ENCODE data around the gene LRRC23.
"Not testable (repeated sequence)": the region's sequence is repeated elsewhere in the genome, so short reads cannot be mapped to it uniquely, and the experiment has no call there.

Gene LRRC23, protein sequence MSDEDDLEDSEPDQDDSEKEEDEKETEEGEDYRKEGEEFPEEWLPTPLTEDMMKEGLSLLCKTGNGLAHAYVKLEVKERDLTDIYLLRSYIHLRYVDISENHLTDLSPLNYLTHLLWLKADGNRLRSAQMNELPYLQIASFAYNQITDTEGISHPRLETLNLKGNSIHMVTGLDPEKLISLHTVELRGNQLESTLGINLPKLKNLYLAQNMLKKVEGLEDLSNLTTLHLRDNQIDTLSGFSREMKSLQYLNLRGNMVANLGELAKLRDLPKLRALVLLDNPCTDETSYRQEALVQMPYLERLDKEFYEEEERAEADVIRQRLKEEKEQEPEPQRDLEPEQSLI

DNA sequence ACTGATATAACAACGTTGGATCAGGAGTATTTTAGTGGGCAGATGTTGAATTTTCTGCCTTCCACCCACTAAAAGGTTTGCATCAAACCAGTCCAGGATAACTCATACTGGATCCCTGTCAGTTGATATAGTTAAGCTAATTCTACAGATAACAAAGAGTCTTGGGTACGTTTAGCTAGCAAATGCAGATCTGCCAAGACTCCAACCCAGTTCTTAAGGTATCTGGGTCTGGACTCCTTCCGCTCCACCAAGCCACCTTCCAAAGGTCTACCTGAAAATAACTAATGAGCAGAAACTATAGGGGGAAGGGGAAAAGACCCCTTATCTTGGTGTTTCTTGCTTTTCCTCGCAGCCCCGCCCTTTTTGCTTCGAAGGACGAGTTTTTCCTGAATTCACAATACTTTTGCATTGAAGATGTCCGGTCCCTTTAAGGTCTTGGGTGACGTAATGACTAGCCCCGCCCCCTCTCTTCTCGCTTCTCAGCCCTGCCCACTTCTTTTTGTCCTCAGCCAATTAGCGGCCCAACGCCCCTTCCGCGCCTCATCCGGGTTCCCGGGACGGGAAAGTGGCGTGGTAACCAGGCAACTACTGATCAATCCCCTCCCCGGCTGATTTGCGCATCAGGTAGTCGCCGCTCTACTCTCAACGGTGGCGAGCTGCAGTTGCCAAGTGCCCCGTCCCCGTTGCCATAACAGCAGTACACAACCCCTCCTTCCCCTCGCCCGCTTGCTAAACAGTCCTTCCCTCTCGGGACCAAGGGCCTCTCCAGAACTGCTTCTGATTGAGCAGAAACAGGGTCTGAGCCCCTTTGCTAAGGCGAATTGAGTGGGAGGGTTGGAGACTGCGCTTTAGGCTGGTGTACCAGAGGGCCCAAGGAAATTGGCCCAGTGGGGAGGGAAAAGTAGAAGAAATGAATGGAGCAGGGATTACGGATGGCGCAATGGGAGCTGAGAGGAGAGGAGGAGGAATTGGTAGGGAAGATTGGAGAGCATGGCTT is at the start of gene LRRC23:
LRRC23 (plus strand) TSS at position 543 of the 997 bp plus-strand sequence. CDS start 812 bp downstream, outside the sequence.
- DNase-seq, result peak; percentile 96

DNA sequence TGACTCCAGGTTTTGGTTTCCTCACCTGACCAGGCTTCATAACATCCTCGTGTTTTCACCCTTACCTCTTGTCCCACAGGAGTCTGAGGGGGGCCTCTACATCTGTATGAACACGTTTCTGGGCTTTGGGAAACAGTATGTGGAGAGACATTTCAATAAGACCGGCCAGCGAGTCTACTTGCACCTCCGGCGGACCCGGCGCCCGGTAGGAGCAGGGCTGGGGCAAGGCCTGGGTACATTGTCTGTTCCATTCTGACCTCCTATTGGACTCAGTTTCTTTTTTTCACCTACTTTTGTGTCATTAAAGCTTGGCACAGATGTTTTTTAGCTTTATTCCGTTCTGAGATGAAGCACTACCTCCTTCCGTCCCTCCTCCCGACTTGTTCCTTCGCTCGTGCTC is 49.3 kb upstream of the LRRC23 start:
- DNase-seq, result no peak

DNA sequence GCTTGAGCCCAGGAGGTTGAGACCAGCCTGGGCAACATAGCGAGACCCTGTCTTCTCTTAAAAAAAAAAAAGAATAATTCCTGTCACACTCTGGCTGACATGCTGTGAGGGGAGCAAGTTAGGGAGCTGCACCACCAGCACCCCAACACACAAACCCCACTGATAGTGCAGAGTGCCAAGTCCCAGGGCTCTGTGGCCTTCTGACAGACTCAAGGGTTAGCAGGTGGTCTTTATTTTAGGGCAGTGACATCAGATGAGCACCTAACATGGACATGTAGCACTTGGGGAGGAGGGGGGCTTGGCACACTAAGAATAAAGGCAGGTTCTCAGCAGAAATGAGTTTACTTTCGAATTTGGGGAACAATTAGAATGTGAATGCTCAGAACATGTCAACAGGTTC is 45.8 kb upstream of the LRRC23 start:
- no peak for DNase-seq

DNA sequence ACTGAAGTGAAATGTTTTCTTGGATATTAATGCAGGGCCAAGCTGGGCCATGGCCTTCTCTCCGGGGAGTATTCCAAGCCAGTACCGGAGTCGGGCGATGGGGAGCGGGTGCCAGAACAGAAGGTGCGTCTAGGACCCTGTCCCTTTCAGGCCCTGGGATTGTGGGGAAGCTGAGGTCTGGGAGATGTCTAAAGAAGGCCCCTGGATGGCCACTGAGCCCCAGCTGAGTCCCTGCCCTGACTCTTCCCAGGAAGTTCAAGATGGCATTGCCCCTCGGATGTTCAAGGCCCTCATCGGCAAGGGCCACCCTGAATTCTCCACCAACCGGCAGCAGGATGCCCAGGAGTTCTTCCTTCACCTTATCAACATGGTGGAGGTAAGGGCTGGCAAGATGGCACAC is 44.5 kb upstream of the LRRC23 start:
- DNase-seq, result no peak

DNA sequence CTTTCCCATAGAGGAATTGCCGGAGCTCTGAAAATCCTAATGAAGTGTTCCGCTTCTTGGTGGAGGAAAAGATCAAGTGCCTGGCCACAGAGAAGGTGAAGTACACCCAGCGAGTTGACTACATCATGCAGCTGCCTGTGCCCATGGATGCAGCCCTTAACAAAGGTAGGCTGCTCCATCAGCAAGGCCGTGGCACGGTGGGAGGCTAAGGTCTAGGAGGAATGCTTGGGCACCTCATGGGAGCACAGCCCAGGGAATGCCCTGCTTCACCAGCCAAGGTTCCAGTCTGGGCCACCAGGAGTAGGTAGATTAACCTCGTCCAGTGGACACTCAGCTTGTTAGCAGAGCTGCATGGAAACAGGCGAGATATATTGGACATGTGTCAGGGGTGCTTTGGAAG is 43.7 kb upstream of the LRRC23 start:
- DNase-seq, result no peak

DNA sequence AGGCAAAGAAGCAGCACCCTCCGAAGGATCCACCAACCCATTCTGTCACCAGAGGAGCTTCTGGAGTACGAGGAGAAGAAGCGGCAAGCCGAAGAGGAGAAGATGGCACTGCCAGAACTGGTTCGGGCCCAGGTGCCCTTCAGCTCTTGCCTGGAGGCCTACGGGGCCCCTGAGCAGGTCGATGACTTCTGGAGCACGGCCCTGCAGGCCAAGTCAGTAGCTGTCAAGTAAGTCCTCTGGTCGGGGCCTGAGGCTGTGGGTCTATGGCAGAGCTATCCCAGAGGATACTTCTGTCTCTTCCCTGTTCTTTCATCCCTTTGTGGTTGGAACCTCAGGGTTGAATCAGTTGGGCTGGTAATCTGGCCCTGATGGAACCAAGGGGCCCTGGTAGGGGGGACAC is 43.2 kb upstream of the LRRC23 start:
- no peak for DNase-seq

DNA sequence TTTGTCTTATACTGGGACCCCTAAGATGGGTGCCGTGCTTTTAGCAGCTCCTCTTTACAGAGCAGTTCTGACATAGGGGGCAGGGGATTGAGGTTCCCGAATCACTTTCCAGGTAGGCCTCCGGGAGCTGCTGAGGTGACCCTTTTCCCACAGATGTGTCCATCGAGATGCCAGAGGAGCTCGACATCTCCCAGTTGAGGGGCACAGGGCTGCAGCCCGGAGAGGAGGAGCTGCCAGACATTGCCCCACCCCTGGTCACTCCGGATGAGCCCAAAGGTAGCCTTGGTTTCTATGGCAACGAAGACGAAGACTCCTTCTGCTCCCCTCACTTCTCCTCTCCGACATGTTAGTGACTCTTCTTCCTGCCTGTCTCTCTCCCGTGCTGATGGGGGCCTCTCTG is 41.6 kb upstream of the LRRC23 start:
- no peak for DNase-seq

DNA sequence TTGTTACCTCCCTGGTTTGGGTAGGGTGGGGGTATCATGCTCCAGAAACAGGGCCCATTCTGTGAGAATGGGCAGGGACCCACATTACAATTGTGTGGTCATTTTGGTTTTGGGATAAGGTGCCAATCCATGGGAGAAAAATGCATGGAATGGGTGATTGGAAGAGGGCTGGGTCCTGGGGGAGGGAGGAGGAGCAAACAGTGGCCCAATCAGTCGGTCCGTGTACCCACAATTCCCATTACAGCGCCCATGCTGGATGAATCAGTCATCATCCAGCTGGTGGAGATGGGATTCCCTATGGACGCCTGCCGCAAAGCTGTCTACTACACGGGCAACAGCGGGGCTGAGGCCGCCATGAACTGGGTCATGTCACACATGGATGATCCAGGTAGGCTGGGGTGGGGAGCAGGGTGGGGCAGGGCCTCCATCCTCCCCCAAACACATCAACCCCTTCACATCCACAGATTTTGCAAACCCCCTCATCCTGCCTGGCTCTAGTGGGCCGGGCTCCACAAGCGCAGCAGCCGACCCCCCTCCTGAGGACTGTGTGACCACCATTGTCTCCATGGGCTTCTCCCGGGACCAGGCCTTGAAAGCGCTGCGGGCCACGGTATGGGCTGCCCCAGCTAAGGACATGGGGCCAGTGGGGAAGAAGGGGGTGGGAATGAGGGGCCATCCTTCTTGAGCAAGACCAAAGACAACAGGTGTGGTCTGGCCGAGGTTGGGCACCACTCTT is 40.9 kb upstream of the LRRC23 start:
- DNase-seq, result no peak

DNA sequence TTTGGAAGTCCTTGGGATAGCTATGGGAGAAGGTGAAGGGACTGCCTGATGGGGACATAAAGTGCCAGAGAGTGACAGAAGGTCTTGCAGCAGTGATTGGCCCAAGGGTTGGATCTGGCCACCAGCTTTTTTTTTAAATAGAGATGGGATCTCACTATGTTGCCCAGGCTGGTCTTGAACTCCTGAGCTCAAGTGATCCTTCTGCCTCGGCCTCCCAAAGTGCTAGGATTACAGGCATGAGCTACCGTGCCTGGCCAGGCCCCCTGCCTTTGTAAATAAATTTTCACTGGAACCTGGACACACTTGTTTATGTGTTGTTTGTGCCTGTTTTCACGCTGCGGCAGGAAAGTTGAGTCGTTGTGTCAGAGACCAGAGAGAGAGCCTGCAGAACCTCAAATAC is 39.3 kb upstream of the LRRC23 start:
- DNase-seq, result not testable (repeated sequence)

DNA sequence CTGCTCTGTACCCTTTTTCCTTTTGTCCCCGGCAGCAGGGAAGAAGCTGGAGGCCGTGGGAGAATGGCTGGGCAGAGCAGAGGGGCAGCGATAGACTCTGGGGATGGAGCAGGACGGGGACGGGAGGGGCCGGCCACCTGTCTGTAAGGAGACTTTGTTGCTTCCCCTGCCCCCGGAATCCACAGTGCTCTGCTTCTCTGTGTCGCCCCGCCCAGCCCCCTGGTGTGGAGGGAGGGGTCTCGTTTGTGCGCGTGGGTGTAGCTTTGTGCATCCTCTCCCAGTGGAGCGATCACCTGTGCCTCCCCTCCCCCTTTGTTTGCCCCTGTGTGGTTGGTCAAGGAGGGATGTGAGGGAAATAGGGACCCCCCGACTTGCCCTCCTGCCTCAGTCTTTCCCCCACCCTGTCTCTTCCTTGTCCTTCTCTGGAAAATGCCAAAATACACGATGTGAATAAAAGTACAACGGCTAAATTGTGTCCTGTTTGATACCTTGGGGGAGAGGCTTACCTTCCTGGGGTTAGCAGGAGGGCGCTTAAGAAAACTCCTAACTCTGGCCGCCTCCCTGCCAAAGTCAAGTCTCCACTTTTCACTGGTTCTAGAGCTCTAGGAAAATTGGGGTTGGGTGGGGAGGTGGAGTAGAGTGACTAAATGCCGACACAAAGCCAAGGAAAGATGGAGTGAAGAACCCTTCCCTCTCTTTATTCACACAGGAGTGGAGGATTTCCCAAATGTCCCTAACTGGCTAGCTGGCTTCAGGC is 38.3 kb upstream of the LRRC23 start:
- no peak for DNase-seq

DNA sequence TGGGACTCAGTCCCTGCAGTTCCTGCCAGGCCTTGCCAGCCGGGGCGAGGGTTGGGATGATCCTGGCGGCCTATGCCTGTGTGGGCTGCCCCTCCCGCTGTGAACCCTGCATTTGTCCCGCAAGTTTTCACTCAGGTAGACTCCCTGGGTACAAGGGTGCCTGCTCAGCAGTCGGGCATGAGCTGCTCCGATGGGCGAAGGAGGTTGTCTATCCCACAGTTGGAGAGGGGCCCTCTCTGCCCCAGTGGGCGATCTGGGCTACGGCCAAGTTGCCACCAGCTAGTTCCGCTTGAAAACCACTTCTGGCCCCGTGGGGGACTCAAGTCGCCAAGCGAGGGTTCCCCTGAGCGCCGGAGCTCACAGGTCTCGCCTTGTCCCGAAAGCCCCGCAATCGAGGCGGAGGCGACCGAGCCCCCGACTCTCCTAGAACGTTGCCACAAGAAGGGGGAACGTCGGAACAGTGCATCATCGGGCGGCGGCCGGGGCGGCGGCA is 37.7 kb upstream of the LRRC23 start:
- DNase-seq, result no peak

DNA sequence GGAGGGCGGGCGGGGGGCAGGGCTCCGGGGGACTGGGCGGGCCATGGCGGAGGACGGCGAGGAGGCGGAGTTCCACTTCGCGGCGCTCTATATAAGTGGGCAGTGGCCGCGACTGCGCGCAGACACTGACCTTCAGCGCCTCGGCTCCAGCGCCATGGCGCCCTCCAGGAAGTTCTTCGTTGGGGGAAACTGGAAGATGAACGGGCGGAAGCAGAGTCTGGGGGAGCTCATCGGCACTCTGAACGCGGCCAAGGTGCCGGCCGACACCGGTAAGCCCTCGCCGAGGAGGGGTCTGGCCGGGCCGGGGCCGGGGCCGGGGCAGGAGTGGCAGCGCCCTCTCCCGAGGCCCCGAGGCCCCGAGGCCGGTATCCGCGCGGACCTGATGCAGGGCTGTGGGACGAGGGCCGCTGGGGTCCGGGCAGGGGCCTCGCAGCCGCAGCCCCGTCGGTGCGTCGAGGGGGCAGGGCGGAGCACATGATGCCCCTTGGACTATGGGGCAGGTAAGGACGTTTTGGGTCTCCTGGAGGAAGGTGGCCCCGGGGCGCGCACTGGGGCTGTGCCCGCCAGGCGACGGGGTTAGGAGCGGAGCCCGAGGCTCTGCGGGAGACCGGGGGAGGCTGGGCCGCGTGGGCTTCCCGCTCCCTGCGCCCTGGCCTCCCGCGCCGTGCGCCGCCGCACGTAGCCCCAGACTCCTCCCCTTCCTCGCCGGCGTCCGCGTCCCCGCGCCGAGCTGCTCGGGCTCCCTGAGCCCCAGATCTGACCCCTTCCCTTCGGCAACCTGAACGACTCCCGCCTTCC is 37.0 kb upstream of the LRRC23 start, which contains the start of gene TPI1:
TPI1 (plus strand) TSS at position 119 of the 798 bp plus-strand sequence; CDS start at position 155, 36 bp downstream.
- no peak for DNase-seq

DNA sequence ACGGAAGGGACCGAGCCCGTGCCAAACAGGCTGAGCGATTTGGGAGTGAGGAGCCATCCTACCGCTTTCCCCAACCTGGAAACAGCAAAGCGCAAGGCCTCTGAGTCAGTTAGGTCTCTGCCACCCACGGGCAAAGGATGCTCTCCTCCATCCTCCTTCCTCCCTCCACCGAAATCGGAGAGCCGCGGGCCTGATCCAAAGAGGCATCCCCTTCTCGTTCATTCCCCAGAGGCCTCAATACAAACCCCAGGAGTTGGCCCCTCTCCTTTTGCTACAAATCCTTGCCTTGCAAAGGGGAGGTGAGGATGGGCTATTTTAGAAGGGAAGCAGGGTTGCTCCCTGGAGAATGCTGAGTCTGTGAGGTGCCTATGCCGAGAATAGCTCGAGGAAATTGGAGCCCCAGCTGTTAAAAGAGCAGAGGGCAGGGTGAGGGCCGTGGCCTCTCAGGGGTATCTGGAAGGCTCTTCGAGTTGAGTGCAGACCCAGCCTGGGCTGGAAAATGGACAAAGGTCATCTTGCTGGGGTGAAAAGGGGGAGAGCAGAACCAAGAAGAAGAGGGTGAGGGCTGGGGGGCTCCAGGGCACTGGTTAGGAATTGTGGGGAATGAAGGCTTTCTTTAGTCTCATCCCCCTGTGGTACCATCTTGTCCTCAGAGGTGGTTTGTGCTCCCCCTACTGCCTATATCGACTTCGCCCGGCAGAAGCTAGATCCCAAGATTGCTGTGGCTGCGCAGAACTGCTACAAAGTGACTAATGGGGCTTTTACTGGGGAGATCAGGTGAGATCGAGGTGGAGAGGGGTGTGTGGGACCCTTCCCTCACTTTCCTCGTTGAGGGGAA is 36.2 kb upstream of the LRRC23 start:
- no peak for DNase-seq

DNA sequence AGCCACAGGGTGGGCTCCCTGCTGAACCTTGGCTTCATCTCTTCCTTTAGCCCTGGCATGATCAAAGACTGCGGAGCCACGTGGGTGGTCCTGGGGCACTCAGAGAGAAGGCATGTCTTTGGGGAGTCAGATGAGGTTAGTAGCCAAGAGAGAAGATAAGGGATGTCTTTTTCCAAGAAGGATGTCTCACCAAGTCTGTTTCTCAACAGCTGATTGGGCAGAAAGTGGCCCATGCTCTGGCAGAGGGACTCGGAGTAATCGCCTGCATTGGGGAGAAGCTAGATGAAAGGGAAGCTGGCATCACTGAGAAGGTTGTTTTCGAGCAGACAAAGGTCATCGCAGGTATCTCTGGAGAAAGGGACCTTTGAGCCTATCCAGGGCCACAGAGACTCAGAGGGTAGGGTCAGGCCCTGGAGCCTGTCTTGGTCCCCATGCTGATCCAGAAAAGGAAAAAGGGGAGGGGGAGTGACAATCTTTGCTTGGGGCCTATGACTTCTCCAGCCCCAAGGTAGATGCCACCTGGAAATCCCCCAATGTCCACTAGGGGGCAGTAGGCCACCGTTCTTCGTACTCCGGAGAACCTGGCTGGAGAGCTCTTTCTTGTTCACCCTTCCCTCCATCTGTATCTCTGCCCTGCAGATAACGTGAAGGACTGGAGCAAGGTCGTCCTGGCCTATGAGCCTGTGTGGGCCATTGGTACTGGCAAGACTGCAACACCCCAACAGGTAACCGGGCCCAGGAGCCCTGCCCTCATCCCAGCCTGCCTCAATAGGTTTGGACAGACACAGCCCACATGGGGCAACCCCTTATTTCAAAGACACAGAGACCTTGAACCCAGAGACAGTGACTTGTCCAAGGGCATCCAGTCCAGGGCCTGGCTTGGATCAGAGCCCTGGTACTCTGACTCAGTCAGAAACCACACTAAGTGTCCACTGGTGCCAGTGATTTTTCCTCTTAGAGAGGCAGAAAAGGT is 35.3 kb upstream of the LRRC23 start:
- peak; percentile 51 for DNase-seq

DNA sequence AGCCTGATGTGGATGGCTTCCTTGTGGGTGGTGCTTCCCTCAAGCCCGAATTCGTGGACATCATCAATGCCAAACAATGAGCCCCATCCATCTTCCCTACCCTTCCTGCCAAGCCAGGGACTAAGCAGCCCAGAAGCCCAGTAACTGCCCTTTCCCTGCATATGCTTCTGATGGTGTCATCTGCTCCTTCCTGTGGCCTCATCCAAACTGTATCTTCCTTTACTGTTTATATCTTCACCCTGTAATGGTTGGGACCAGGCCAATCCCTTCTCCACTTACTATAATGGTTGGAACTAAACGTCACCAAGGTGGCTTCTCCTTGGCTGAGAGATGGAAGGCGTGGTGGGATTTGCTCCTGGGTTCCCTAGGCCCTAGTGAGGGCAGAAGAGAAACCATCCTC is 34.3 kb upstream of the LRRC23 start:
- not testable (repeated sequence) for DNase-seq

DNA sequence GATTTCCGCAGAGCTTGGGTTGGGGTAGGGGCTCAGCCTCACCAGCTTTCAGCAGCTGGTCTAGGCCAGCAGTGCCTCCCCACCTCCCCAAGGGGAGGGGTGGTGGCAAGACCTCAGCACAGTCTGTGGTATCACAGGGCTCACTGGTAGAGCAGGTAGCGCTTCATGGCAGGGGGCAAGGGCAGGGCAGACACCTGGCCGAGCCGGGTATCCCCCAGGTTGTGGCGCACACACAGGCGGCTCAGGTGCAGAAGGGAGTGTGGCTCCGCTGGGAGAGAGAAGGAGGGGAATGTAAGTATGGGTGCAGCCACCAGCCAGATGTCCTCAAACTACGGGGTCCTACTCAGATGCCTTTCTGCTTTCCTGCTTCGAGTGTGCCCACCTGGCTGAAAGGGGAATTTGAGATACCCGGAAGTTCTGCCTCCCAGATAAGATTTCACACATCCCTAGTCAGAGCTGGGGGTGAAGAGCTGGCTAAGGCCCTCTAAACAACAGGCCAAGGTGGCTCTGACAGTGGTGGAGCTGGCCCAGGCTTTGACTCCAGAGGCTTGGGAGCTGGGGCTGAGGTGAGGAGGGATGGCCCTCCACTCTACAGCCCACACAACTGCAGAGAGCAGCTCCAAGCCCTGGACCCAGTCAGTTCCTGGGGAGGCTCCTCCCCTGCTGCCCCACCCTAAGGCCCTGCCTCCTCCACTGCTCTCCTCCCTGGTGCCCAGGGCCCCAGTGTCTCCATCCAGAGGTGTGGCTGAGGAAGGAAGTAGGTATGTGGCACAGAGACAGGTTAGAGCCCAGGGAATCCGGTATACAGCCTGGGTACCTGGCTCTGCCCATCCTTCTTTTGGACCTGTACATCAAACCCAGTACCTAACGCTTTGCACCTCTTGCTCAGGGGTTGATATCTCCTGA is 33.3 kb upstream of the LRRC23 start:
- DNase-seq, result no peak

DNA sequence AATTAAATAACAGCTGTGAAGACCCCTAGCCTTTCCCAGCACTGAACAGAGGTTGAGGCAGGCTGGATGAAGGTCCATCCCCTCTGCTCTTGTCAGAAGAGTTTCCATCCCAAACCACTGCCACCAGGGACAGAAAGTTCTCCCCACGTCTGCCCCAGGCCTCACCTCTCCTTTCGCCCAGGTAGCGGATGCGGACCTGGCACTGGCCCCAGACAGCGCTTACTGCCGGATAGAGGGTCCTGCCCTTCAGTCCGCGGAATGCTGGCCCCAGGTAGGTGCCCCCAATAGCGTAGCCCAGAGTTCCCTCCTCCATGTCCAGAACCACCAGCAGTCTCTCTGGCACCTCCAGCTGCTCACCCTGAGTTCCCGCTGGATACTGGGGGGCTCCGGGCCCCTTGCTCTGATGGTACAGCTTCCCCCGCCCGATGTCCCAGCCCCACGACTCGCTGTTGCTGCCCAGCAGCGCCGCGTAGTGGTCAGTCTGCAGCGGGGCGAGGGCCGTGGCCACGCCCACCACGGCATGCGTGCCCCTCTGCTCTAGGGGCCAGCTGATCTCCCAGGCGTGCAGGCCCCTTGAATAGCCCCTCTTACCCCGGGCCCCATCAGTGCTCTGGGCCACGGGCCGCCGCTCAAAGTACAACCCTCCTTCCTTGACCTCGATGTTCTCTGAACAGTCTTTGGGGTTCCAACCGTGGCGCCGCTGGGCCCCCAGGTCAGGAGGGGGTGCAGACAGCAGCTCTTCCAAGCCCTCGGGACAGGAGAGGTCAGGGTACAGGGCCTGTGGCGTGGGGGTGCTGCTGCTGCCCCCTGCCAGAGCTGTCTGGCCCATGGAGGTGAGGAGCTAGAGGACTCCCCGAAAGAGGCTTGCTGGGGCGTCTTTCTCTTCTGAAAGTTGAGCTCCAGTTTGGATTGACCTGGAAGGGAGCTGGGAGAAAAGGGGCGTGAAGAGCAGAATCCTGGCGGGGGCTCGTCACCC is 32.3 kb upstream of the LRRC23 start:
- peak; percentile 47 for DNase-seq
